Kidney tubule cell (primary cell): Measurements from ENCODE around the gene GSTO1.

Experiments
- DNase-seq: peaks from one replicate; pipeline ENCODE4 v3.0.0-alpha.2; 2018; ENCODE audit warnings: low spot score

GSTO1 gene

GRCh38 chr10:104306897-104307296 lies 52.2 kb downstream of the GSTO1 start:
- DNase-seq = no peak

GRCh38 chr10:104307576-104308438 lies 53.1 kb downstream of the GSTO1 start:
- no peak for DNase-seq

- no peak for DNase-seq
These were observed 53.8 kb downstream of the GSTO1 start for GRCh38 chr10:104308439-104308903.

GRCh38 chr10:104309980-104310978 lies 55.6 kb downstream of the GSTO1 start:
- peak; percentile 78 for DNase-seq

- DNase-seq = no peak
These were observed 56.6 kb downstream of the GSTO1 start for GRCh38 chr10:104311184-104311720.

GRCh38 chr10:104314591-104315485 lies 60.1 kb downstream of the GSTO1 start:
- no peak for DNase-seq

- no peak for DNase-seq
These were observed 60.8 kb downstream of the GSTO1 start for GRCh38 chr10:104315486-104315921.

- DNase-seq = no peak
These were observed 61.8 kb downstream of the GSTO1 start for GRCh38 chr10:104316321-104317099.
